ENCODE results near the gene EMC7. TPM values are rescaled to one million over a fixed set of nuclear protein-coding genes. Genes with fewer than 3 reads are reported as not detected.

EMC7 gene
- total RNA-seq, 8 experiments from 2014 or later: 40.6 to 122 (median 57.7) TPM

Other genes starting within 250 kb of the EMC7 start
- gene CHRM5, start 133.4 kb downstream of the EMC7 start, total RNA-seq: 1 to 10 TPM in 1 of 8 experiments, under 1 TPM in 7; 0.05 to 1.4 (median 0.46) TPM
- 10 to 100 TPM in 4 of 8 experiments, 1 to 10 TPM in 4; 3.0 to 22.3 (median 11.2) TPM for gene AVEN, start 62.7 kb downstream of the EMC7 start, total RNA-seq
- gene PGBD4, start 221 bp upstream of the EMC7 start, total RNA-seq: 1 to 10 TPM; 1.7 to 5.1 (median 3.2) TPM
- 10 to 100 TPM; 19.3 to 52.0 (median 41.7) TPM for gene KATNBL1, start 108.2 kb upstream of the EMC7 start, total RNA-seq
- gene EMC4, start 123.2 kb upstream of the EMC7 start, total RNA-seq: 100 to 1,000 TPM in 4 of 8 experiments, 10 to 100 TPM in 4; 56.2 to 157 (median 106) TPM
- 10 to 100 TPM in 6 of 8 experiments, 1 to 10 TPM in 2; 9.6 to 21.8 (median 13.7) TPM for gene SLC12A6, start 235.9 kb upstream of the EMC7 start, total RNA-seq
- 100 to 1,000 TPM; 137 to 420 (median 205) TPM for gene NOP10, start 241.3 kb upstream of the EMC7 start, total RNA-seq
- gene NUTM1, start 241.5 kb upstream of the EMC7 start, total RNA-seq: under 1 TPM; 0.07 to 0.52 (median 0.13) TPM

All from motor neuron (in vitro differentiated cells).